K562 (cell line): ENCODE data around the gene CNPY4. TPM values are rescaled to one million over a fixed set of nuclear protein-coding genes. Genes with fewer than 3 reads are reported as not detected.

Experiments used
- ARID3B ChIP-seq: fragments of 250-450 bp; sonication (Bioruptor Pico); IDR thresholded peaks from 2 replicates; pipeline ENCODE4 v1.4.0; 2020; ENCODE audit warnings: borderline replicate concordance
- C11orf30 ChIP-seq: fragments of 450-650 bp; IDR thresholded peaks from 2 replicates; pipeline ENCODE4 v1.6.1; 2016; ENCODE audit warnings: low read depth, mild to moderate bottlenecking
- CBX5 ChIP-seq: IDR thresholded peaks from 2 replicates; pipeline ENCODE4 v1.6.1; 2014; ENCODE audit warnings: low read depth, borderline replicate concordance
- ETV1 ChIP-seq: fragments of 450-650 bp; conservative IDR thresholded peaks from 2 replicates; pipeline ENCODE4 v1.6.1; 2016; ENCODE audit warnings: missing genetic modification characterization, control low read depth, low read depth, missing compliant biosample characterization
- KAT2B ChIP-seq: IDR thresholded peaks from one replicate; pipeline ENCODE4 v1.6.1; 2012; ENCODE audit warnings: low read depth, mild to moderate bottlenecking, control low read depth, inconsistent platforms, low read length, moderate library complexity
- MLLT1 ChIP-seq, 2 experiments: fragments of 450-650 bp; IDR thresholded peaks; 2 replicates each; pipeline ENCODE4 v1.6.1; 2016
- RBFOX2 ChIP-seq: fragments of 200-400 bp; formaldehyde crosslinking; IDR thresholded peaks from 2 replicates; pipeline ENCODE4 v1.6.1; 2017; ENCODE audit warnings: low read depth, mild to moderate bottlenecking, low read length, moderate library complexity
- RREB1 ChIP-seq: fragments of 250-450 bp; sonication (Bioruptor Pico); IDR thresholded peaks from 2 replicates; pipeline ENCODE4 v1.4.0; 2020
- SAFB ChIP-seq: fragments of 200-400 bp; formaldehyde crosslinking; IDR thresholded peaks from 2 replicates; pipeline ENCODE4 v1.6.1; 2017; ENCODE audit warnings: low read depth, low read length, borderline replicate concordance
- TRIM24 ChIP-seq, 2 experiments: fragments of 450-650 bp; IDR thresholded peaks; 2 replicates each; pipeline ENCODE4 v1.6.1; 2016
- USF2 ChIP-seq: sonication (generic); formaldehyde crosslinking; IDR thresholded peaks from 2 replicates; pipeline ENCODE4 v1.5.0; 2020; ENCODE audit warnings: missing genetic modification reagents
- WHSC1 ChIP-seq: IDR thresholded peaks from one replicate; pipeline ENCODE4 v1.6.1; 2012; ENCODE audit warnings: low read length, control low read depth, inconsistent platforms
- ZNF324 ChIP-seq: fragments of 250-450 bp; sonication (Bioruptor Pico); IDR thresholded peaks from 2 replicates; pipeline ENCODE4 v1.4.0; 2020; ENCODE audit warnings: mild to moderate bottlenecking
- ZNF57 ChIP-seq: fragments of 450-650 bp; formaldehyde crosslinking; IDR thresholded peaks from 2 replicates; pipeline ENCODE4 v1.4.0; 2020; ENCODE audit warnings: mild to moderate bottlenecking, moderate library complexity
- polyA plus RNA-seq, 8 experiments: library from polyadenylated mRNA; depleted of rRNA in 4 of 8; stranded (reverse) in 5 of 8; unstranded in 3 of 8; fragments of >200 nt; fragmentation: Nextera tagmentation in 2 of 8; fragmentation: Illumina TruSeq in 1 of 8; extraction: Ambion mirVana in 2 of 8; extraction: Trizol in 1 of 8; gene quantifications; 2 replicates each; pipeline versions ENCODE4 v1.2.1 to v1.2.3, GENCODE V29; 2011 to 2014; ENCODE audit warnings: inconsistent platforms in 1 of 8, missing spikeins in 1 of 8
- total RNA-seq, 7 experiments: library from RNA; depleted of rRNA in 6 of 7; stranded (reverse); fragments of >200 nt in 6 of 7; fragmentation: Illumina TruSeq in 2 of 7; extraction: Trizol in 2 of 7; gene quantifications; 2 replicates each; pipeline versions ENCODE4 v1.2.1 to v1.2.3, GENCODE V29; 2011 to 2021; ENCODE audit warnings: low replicate concordance in 1 of 7
- TF ChIP-seq, protein P1 (sequence below): fragments of 450-650 bp; IDR thresholded peaks from 2 replicates; pipeline ENCODE4 v1.6.1; 2016; ENCODE audit warnings: mild to moderate bottlenecking

Gene CNPY4
- total and polyA plus RNA-seq, 9 of the 15 experiments (the other 6 are each of a cell fraction or from before 2014, with no cell fraction given) = 1.9 to 11.2 (median 7.0) TPM

- TF ChIP-seq USF2 (CRISPR knock-in tag) (no peak), WHSC1 (no peak), SAFB (peak; percentile 57; the same call in 1 of the 2 replicates), ZNF324 (CRISPR knock-in tag) (no peak), CBX5 (0 out of 2 replicates have a peak, but pooled peaks have one; percentile 32), KAT2B (no peak), TRIM24 (IDR thresholded peaks at IDR 0.05) (peak in 1 of 2 experiments; percentile 36; a peak in 1 of 4 replicates), RREB1 (CRISPR knock-in tag) (no peak), C11orf30 (peak; percentile 45), MLLT1 (IDR thresholded peaks at IDR 0.05) (no peak), RBFOX2 (peak; percentile 94), ZNF57 (CRISPR knock-in tag) (no peak), ARID3B (0 out of 2 replicates have a peak, but pooled peaks have one; percentile 19), ETV1 (tag) (no peak; the same call in 1 of the 2 replicates)
- TF ChIP-seq, protein P1, sequence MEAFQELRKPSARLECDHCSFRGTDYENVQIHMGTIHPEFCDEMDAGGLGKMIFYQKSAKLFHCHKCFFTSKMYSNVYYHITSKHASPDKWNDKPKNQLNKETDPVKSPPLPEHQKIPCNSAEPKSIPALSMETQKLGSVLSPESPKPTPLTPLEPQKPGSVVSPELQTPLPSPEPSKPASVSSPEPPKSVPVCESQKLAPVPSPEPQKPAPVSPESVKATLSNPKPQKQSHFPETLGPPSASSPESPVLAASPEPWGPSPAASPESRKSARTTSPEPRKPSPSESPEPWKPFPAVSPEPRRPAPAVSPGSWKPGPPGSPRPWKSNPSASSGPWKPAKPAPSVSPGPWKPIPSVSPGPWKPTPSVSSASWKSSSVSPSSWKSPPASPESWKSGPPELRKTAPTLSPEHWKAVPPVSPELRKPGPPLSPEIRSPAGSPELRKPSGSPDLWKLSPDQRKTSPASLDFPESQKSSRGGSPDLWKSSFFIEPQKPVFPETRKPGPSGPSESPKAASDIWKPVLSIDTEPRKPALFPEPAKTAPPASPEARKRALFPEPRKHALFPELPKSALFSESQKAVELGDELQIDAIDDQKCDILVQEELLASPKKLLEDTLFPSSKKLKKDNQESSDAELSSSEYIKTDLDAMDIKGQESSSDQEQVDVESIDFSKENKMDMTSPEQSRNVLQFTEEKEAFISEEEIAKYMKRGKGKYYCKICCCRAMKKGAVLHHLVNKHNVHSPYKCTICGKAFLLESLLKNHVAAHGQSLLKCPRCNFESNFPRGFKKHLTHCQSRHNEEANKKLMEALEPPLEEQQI = no peak
These were observed 39.0 kb downstream of the CNPY4 start, which contains the start of gene TRAPPC14 (continued) for GRCh38 chr7:100158229-100159098.
